HG03175 (cell line): ENCODE results near the gene CLECL1.
"Not testable (repeated sequence)": the region's sequence is repeated elsewhere in the genome, so short reads cannot be mapped to it uniquely, and the experiment has no call there.

Source experiments
- ATAC-seq: cut with Tn5 transposase; IDR thresholded peaks from one replicate; pipeline ENCODE4 v1.9.1; 2021; ENCODE audit warnings: mild to moderate bottlenecking, moderate library complexity; ENCODE audit not compliant: unreplicated experiment

CLECL1 gene

DNA sequence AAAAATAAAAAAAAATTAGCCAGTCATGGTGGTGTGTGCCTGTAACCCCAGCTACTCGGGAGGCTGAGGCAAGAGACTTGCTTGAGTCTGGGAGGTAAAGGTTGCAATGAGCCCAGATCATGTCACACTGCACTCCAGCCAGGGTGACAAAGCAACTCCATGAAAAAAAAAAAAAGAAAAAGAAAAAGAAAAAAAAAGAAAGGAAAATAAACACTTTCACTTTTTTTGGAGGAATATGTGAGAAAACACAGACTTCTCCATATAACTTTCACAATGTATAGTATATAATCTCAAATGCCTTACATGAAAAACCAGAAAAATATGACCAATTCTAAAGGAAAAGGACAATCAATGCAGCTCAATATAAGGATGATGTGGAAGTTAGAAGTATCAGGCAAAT lies 8.9 kb downstream of the CLECL1 start:
- ATAC-seq = no peak

DNA sequence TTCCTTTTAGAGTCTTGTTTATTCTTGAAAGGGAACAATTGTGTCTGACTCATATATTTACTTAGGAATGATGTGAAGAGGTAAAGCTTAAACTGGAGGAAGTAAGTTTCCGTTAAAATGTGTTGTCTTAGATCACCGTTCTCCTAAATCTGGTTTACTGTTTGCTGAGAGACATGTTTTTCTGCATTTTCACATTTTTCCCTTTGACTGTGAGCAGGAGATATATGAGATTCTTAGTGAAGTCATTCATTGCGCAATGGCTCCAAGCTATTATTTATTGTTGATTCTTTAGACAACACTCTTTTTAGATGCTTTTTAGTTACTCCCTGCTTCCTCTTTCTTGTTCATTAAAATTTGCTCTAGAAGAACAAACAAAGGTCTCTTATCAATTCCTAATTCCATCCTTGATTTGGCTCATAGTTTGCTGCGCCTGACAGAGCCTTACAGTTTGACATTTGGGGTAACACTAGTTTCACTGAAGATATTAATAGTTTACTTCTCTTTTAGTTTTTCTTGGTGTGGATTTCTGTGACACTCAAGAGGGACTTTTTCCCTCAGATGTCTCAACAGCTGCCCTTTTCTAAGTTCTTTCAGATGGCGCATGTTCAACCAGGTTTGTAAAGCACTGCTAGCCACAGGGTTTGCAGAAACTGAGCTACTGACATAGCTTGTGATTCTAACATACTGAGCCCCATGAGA lies 11.4 kb downstream of the CLECL1 start:
- ATAC-seq = peak; percentile 60

DNA sequence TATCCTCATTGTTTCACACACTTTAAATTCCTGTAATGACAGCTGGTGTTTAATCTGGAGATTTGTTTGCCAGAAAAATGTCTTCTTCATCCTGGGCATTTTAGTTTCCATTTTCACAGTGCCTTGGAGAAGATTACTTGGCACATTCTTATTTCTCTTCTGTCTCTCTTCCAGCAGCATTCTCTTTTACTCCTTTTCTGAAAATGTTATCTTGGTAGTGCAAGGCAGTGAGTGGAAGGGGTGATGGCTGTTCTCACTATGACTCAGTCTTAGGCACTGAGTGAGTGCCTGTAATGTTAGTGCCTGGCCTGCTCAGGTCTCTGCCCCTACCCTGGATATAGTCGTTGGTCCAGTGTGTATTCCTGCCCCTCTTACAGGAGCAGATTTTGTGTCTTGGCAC lies 13.1 kb downstream of the CLECL1 start:
- no peak for ATAC-seq

DNA sequence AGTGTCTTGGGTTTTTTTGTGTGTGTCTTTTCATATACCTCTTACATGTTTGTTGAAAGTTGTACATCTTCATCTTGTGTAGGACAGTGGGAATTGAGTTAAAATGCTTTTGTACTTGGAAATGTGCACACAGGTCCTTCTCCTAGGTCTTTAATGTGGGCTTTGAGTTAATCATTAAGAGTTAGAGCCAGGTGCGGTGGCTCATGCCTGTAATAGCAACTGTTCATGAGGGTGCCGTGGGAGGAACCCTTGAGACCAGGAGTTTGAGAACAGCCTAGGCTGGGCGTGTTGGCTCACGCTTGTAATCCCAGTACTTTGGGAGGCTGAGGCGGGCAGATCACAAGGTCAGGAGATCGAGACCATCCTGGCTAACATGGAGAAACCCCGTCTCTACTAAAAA lies 13.9 kb downstream of the CLECL1 start:
- no peak for ATAC-seq

DNA sequence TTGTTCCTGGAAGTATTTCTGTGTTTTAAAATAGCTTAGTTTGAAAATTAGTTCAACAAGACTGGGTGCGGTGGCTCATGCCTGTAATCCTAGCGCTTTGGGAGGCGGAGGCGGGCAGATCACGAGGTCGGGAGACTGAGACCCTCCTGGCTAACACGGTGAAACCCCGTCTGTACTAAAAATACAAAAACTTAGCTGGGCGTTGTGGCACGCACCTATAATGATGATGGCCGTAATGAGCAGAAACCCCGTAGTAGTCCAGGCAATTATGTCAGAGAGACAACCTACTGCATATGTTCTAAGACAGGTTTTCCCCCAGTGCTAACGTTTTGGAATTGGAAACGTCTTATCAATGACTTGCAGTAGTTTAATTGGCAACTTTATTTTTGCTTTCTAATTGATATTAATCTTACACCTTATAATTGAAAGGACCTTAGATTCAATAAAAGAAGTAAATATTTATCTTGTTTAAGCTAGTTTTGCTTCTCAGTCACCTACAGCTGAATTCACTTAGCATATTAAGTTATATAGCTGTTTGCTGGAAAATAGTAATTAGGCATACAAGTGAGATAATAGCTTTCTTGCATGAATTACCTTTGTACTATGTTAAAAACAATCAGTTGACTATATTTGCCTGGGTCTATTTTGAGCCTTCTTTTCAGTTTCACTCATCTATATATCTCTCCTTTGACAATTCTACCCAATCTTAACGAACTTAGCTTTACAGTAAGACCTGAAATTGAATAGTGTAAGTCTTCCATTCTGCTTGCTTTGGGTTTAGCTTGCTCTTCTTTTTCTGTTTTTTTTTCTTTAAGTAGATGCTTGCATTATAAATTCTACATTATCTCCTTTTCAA lies 15.6 kb downstream of the CLECL1 start:
- ATAC-seq = peak; percentile 30

DNA sequence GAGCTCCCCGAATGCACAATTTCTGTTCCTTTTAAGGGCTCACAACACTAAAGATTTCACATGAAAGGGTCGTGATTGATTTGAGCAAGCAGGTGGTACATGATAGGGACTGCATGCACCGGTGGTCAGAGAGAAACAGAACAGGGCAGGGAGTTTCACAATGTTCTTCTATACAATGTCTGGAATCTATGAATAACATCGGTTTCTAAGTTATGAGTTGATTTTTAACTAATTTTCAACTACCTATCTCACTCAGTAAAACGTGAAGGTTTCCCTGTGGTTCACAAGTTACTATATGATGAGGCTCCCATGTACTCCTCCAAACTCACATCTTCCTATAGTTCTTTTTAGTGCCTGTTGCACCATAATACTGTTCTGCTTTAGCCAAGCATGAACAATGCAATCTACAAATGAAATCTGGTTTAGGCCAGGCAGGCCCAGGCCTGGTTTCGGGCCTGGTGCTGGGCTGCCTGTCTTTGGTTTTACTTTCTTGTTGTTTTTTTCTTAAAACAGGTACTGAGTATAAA lies 19.8 kb downstream of the CLECL1 start:
- ATAC-seq = peak; percentile 71

DNA sequence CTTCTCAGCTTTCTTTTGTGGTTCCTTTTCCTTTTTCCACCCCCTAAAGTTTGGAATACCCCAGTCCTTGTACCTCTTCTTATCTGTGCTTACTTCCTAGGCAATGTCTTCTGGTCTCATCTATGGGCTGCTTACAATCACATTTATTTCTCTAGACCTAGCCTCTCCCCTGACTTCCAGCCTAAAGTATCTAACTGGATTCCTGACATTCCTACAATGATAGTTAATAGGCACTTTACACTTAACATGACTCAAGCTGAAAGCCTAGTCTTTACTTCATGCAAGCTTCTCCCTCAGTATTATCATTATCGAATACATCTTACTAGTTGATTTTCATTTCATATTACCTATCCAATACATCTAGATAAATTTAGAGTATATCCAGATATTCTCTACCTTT lies 21.2 kb downstream of the CLECL1 start:
- no peak for ATAC-seq

GRCh38 chr12:9710584-9711375 lies 22.1 kb downstream of the CLECL1 start:
- no peak for ATAC-seq

DNA sequence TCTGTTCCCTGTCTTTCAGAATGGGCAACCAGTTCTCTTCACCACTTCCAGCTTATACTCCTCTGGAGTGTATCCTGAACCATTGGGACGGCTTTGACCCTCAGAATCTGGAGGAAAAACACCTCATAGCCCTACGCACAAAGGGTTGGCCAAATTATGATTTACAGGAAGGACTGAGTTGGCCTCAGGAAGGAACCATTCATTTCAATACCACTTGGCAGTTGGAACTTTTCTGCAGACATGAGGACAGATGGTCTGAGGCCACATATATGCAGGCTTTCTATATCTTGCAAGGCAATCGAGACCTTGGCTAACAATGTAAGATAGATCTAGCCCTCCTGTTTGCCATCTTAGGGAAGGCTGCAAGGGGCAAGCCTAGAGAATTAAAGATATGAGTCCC lies 24.0 kb downstream of the CLECL1 start:
- no peak for ATAC-seq

- no peak for ATAC-seq
Observed at GRCh38 chr12:9707864-9708808, 24.8 kb downstream of the CLECL1 start.

DNA sequence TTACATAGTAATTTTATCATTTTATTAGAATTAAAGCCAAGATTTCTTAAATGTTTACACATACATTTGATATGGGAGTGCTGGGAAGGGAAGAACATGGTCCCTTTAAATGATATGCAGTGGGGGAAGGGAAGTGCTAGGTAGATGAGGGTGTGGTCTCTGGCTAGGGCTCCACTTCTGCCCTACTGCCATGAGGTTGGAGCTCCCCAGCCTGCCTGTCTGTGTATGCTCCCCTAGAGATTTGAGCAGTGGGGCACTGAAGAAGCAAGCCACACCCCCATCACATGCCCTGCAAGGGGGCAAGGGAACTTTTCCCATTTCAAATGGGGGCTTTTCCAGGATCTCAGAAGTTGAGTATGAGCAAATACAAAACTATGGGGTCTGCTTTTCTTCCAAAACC lies 25.5 kb downstream of the CLECL1 start:
- no peak for ATAC-seq

GRCh38 chr12:9706086-9706685 lies 26.7 kb downstream of the CLECL1 start:
- no peak for ATAC-seq

DNA sequence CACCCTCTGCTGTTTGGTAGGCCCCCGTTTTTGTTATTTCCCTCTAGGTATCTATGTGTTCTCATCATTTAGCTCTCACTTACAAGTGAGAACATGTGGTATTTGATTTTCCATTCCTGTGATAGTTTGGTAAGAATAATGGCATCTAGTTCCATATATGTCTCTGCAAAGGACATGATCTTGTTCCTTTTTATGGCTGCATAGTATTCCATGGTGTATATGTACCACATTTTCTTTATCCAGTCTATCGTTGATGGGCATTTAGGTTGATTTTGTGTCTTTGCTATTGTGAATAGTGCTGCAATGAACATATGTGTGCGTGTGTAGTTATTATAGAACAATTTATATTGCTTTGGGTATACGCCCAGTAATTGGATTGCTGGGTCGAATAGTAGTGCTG lies 28.3 kb downstream of the CLECL1 start:
- ATAC-seq = not testable (repeated sequence)

GRCh38 chr12:9702255-9702654 lies 30.6 kb downstream of the CLECL1 start:
- ATAC-seq = no peak

DNA sequence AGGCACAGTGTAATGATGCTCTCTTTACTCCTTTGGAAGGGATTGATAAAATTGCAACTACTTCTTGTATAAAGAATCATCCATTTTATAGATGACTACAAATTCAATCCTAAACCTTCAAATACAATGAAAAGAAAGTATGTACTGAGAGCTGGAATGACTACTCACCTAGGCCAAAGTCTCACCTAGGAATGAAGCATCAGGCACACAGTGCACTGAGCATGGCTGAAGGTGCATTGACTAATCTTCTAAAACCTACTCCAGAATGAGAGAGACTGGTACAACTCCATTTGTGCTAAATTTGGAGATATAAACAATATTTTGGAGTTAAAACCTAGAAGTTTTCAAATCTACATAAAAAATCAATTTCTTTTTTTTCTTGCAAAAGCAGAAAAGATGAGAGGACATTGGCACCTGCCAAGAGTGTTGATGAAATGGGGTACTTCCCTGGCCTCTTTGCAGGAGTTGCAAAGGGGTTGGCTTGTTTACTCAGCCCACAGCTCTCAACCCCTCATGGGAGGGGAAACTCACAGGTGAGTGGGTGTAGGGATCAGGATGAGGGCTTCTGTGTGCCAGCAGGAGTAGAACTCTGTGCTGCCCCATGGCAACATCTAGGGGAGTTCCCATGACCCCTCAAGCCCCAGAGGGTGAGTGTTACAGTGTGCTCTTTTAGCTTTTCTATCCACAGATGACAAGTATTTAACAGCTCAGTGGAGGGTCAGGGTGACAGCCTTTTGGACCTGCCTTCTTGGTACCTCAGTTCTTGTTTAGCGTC lies 31.3 kb downstream of the CLECL1 start:
- no peak for ATAC-seq

DNA sequence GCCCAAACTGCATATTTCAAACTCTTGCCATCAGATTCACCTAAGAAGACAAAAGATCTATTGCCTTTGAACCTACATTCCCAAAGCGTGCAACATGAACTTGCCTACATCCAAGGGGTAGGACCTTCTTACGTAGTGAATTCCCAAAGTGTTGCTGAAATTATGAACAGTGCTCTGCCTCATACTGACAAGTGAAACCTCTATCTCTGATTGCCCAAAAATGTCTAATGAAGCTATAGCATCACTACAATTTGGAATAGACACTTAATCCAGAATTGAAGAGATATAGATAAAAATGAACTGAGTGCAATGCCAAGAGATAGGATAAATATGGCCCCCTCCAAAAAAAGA lies 32.3 kb downstream of the CLECL1 start:
- ATAC-seq = no peak

- ATAC-seq = no peak
Observed at GRCh38 chr12:9699898-9700605, 32.8 kb downstream of the CLECL1 start.

- ATAC-seq = no peak
Observed at GRCh38 chr12:9699269-9699897, 33.5 kb downstream of the CLECL1 start.
